SJCRH30 (cell line): ENCODE data around the gene RP9. TPM values are rescaled to one million over a fixed set of nuclear protein-coding genes. Genes with fewer than 3 reads are reported as not detected.
"Not testable (repeated sequence)": the region's sequence is repeated elsewhere in the genome, so short reads cannot be mapped to it uniquely, and the experiment has no call there.

Source experiments
- DNase-seq, 2 experiments: peaks; one replicate each; pipeline ENCODE4 v3.0.0-alpha.2; 2015 to 2020
- H3K27ac ChIP-seq: fragments of 250-450 bp; sonication (Bioruptor Pico); 2 replicates; pipeline ENCODE4 v1.5.1; 2020; ENCODE audit warnings: mild to moderate bottlenecking, moderate library complexity
- H3K27me3 ChIP-seq: fragments of 250-450 bp; sonication (Bioruptor Pico); 2 replicates; pipeline ENCODE4 v1.5.1; 2020; ENCODE audit warnings: mild to moderate bottlenecking, moderate library complexity
- H3K36me3 ChIP-seq: fragments of 250-450 bp; sonication (Bioruptor Pico); 2 replicates; pipeline ENCODE4 v1.5.1; 2020; ENCODE audit warnings: mild to moderate bottlenecking, moderate library complexity
- H3K4me1 ChIP-seq: fragments of 250-450 bp; sonication (Bioruptor Pico); 2 replicates; pipeline ENCODE4 v1.5.1; 2020; ENCODE audit warnings: mild to moderate bottlenecking, moderate library complexity
- H3K4me3 ChIP-seq: fragments of 250-450 bp; sonication (Bioruptor Pico); 2 replicates; pipeline ENCODE4 v1.5.1; 2020; ENCODE audit warnings: mild to moderate bottlenecking, moderate library complexity
- H3K9me3 ChIP-seq: fragments of 250-450 bp; sonication (Bioruptor Pico); replicated peaks from 2 replicates; pipeline ENCODE4 v1.5.1; 2020; ENCODE audit warnings: mild to moderate bottlenecking, moderate library complexity
- total RNA-seq: library from RNA; depleted of rRNA; stranded (reverse); fragments of >200 nt; shearing (Covaris generic); gene quantifications from 2 replicates; pipeline ENCODE4 v1.2.3, GENCODE V29; 2014

The RP9 gene
- total RNA-seq, 1 experiment from 2014 or later, result 31.0 TPM

DNA sequence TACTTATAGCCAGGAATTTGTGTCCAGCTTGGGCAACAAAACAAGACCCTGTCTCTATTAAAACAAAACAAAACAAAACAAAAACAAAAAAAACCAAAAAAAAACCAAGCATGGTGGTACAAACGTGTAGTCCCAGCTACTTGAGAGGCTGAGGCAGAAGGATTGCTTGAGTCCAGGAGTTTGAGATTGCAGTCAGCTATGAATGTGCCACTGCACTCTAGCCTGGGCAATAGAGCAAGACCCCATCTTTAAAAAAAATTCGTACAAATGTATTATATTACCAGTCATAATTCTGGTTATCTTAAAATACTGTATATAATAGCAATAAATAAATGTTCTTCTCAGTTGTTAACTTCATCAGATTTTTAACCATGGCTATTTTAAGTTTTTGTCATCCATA is 17.9 kb upstream of the RP9 start:
- Histone ChIP-seq H3K27ac (no peak overlapping the region), H3K9me3 (no peaks in the 10 kb centered on the region), H3K4me3 (no peak overlapping the region), H3K36me3 (no peaks in the 10 kb centered on the region), H3K4me1 (0 out of 2 replicates have a peak, but pooled peaks cover 3% of the 10 kb centered on the region), H3K27me3 (no peaks in the 10 kb centered on the region)
- no peak for DNase-seq

DNA sequence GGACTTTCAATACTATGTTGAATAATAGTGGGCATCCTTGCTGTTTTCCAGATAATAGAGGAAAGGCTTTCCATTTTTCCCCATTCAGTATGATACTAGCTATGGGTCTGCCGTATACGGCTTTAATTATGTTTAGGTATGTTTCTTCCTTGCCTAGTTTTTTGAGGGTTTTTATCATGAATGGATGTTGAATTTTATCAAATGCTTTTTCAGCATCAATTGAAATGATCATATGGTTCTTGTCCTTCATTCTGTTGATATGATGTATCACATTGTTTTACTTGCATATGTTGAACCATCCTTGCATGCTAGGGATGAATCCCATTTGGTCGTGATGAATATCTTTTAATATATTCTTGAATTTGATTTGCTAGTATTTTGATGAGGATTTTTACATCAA is 9.2 kb upstream of the RP9 start:
- H3K27me3 ChIP-seq, result 0 out of 2 replicates have a peak, but pooled peaks cover 6% of the 10 kb centered on the region

DNA sequence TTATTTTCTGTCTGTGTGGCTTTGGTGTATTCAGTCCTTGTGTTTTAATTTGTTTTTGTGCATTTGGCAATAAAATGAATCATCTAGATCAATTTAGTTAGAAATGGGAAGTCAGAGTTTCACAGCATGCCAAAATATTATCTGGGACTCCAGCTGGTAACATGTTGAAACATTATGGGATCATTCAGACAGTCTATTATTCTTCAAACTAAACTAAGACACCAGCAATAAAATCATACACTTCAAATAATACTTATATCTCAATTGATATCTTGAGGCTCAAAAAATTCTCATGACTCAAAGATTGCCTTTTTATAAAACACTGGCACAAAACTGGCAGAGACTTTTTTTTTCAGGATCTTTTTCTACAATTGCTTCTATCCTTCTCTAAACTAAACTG is 5.8 kb upstream of the RP9 start:
- H3K27me3 ChIP-seq, result no peaks in the 10 kb centered on the region
- no peak for DNase-seq
- no peaks in the 10 kb centered on the region for H3K4me1 ChIP-seq
- no peak overlapping the region for H3K4me3 ChIP-seq
- peaks cover 4% of the 10 kb centered on the region; the same call in 1 of the 2 replicates for H3K9me3 ChIP-seq
- H3K36me3 ChIP-seq, result no peaks in the 10 kb centered on the region
- no peak overlapping the region for H3K27ac ChIP-seq

More for the DNA sequence above, 9.2 kb upstream of the RP9 start:
- H3K9me3 ChIP-seq, result peaks cover 4% of the 10 kb centered on the region; the same call in 1 of the 2 replicates
- no peaks in the 10 kb centered on the region for H3K4me1 ChIP-seq
- no peak for DNase-seq
- H3K36me3 ChIP-seq, result no peaks in the 10 kb centered on the region; the same call in 1 of the 2 replicates
- H3K4me3 ChIP-seq, result no peak overlapping the region
- H3K27ac ChIP-seq, result no peak overlapping the region

DNA sequence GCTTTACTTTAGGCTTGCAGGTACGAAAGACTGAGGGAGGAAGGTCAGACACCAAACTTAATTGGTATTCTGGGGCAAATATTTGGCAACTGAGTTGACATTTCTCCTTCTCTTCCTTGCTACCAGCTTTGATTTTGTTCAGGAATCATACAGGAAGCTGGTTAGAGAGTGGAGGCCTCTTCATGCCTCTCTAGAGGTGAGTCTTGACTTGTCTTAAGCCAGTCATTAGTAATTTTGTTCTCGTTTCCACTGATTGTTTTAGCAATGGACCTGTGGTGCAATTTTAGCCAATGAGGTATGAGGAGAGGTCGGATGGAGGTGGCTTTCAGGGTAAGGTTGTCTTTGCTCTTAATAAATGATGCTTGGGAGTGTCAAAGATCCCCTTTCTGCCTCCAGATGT is 2.4 kb upstream of the RP9 start:
- no peaks in the 10 kb centered on the region for H3K9me3 ChIP-seq

DNA sequence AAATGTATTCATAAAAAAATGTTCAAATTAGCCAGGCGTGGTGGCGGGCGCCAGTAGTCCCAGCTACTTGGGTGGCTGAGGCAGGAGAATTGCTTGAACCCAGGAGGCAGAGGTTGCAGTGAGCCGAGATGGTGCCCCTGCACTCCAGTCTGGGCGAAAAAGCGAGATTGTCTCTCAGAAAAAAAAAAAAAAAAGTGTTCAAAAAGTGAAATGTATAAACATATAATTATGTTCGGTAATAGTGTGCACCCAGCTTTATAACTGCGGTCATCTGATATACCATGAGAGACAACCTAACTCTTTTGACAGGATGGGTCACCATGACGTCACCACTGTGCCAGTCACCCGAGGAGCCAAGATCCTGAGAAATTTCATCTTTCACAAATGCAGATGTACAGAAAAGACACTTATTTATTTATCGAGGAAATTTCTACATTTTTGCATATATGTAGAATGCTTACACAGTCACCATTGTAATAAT is 594 bp upstream of the RP9 start:
- no peaks in the 10 kb centered on the region for H3K9me3 ChIP-seq
- peaks cover 5% of the 10 kb centered on the region; the same call in 1 of the 2 replicates for H3K4me1 ChIP-seq
- no peaks in the 10 kb centered on the region for H3K27me3 ChIP-seq
- H3K4me3 ChIP-seq, result peak overlapping the region; percentile 95
- no peaks in the 10 kb centered on the region for H3K36me3 ChIP-seq
- H3K27ac ChIP-seq, result no peak overlapping the region
- peak; percentile 21 to 48 for DNase-seq

More for the DNA sequence above, 2.4 kb upstream of the RP9 start:
- Histone ChIP-seq H3K4me1 (peaks cover 5% of the 10 kb centered on the region; the same call in 1 of the 2 replicates), H3K4me3 (no peak overlapping the region), H3K27me3 (no peaks in the 10 kb centered on the region), H3K27ac (no peak overlapping the region), H3K36me3 (no peaks in the 10 kb centered on the region)
- DNase-seq, result no peak

DNA sequence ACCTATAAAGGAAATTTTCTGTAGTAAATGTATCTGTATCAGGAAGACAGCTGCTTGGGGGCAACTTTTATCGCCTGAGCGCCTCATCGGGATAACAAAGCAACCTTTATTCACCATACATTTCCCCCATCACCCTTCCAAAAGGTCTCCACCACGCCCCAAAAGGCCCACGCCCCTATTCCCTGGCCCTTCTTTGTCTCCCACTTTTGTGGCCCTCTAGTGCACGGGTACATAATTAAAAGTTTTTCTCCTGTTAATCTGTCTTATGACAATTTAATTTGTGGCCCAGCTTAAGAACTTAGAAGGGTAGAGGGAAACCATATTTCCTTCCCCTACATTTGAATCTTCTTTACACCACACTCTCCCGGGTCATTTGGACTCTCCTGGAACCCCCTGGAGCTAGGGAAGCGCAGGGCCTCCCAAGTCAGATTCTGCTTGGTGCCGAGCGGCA is 625 bp downstream of the RP9 start:
- DNase-seq, result peak; percentile 60 to 72
- H3K4me3 ChIP-seq, result peak overlapping the region; percentile 95

DNA sequence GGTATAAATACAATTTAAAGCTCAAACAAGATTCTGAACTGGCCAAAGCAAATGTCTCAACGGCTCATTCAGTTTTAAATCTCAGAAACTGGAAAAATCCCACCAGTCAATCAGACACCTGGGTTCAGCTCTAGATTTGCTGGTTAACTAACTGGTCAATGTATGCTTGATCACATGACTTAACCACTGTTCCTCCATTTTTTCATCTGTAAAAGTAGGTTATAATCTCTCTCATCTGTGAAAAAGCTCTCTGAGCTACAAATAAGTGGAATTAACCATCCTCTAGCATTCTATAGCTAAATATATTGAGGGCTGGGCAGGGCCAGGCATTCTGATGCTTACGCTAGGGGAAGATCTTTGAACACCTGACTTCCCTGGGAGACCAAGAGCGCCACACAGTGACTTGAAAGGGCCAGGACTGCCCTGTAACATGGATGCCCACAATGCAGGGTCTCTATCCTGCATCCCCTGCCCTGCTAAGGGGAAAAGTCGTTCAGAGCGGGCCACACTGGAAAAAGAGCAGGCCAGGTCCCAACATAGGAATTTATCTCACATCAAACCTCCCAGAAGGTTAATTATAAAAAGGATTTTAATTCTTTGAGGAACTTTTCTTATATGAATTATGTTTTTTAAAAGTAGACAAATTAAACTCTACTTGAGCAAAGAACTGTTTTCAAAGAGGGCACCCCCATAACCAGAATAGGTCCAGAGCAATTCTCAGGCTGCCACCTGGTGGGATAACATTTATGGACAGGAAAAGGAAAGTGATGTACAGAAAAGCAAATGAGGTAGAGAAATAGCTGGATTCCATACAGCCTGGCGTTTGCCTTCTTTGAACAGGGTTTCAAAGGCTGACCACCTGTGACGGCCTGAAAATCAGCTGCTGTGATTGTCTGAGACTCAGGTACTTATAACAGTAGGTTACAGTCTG is 1.8 kb downstream of the RP9 start:
- H3K4me1 ChIP-seq, result peaks cover 5% of the 10 kb centered on the region; the same call in 1 of the 2 replicates
- H3K27me3 ChIP-seq, result no peaks in the 10 kb centered on the region
- DNase-seq, result peak; percentile 52 to 67

More for the DNA sequence above, 625 bp downstream of the RP9 start:
- Histone ChIP-seq H3K4me1 (peaks cover 5% of the 10 kb centered on the region; the same call in 1 of the 2 replicates), H3K27me3 (no peaks in the 10 kb centered on the region), H3K9me3 (no peaks in the 10 kb centered on the region), H3K27ac (peak overlapping the region; percentile 52), H3K36me3 (no peaks in the 10 kb centered on the region)

DNA sequence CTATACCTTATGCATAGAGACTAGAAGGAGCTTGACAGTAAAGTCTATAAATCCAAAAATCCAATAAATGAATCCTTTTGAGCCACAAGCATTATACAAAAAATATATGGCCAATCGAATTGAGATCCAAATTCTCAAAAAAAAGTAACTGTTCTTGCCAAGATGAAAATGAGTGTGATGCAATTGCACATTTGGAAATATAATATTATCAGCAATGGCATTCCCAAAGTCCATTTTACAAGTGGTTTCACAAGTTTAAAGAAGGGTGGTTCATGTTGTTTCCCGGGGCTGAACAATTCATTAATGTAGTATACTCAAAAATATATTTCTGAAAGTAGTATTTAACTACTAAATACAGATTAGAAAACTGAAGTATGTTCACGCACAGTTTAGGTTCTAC is 7.3 kb downstream of the RP9 start:
- H3K4me3 ChIP-seq, result no peak overlapping the region
- no peaks in the 10 kb centered on the region for H3K9me3 ChIP-seq
- peaks cover 41% of the 10 kb centered on the region for H3K36me3 ChIP-seq
- H3K4me1 ChIP-seq, result no peaks in the 10 kb centered on the region
- no peak for DNase-seq
- no peak overlapping the region for H3K27ac ChIP-seq
- H3K27me3 ChIP-seq, result no peaks in the 10 kb centered on the region

More for the DNA sequence above, 1.8 kb downstream of the RP9 start:
- Histone ChIP-seq H3K27ac (no peak overlapping the region), H3K9me3 (no peaks in the 10 kb centered on the region), H3K4me3 (peak overlapping the region; percentile 95), H3K36me3 (peaks cover 7% of the 10 kb centered on the region)

DNA sequence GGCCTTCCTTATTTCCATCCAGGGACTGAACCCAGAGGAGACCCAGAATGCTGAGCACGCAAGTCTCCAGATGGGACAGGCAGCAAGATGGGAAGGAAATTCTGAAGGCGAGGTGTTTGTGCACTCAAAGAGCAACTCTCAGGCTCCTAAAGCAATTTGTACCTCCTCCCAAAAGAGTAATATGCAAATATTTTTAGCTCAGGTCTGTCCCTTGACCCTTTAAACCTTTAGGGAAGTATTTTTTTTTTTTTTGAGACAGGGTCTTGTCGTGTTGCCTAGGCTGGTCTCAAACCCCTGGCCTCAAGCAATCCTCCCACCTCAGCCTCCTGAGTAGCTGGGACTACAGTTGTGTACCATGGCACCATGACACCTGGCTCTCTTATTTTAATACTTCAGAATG is 8.4 kb downstream of the RP9 start:
- Histone ChIP-seq H3K4me3 (no peak overlapping the region), H3K27ac (no peak overlapping the region), H3K4me1 (no peaks in the 10 kb centered on the region), H3K9me3 (no peaks in the 10 kb centered on the region), H3K27me3 (no peaks in the 10 kb centered on the region), H3K36me3 (peaks cover 51% of the 10 kb centered on the region)
- DNase-seq, result no peak

DNA sequence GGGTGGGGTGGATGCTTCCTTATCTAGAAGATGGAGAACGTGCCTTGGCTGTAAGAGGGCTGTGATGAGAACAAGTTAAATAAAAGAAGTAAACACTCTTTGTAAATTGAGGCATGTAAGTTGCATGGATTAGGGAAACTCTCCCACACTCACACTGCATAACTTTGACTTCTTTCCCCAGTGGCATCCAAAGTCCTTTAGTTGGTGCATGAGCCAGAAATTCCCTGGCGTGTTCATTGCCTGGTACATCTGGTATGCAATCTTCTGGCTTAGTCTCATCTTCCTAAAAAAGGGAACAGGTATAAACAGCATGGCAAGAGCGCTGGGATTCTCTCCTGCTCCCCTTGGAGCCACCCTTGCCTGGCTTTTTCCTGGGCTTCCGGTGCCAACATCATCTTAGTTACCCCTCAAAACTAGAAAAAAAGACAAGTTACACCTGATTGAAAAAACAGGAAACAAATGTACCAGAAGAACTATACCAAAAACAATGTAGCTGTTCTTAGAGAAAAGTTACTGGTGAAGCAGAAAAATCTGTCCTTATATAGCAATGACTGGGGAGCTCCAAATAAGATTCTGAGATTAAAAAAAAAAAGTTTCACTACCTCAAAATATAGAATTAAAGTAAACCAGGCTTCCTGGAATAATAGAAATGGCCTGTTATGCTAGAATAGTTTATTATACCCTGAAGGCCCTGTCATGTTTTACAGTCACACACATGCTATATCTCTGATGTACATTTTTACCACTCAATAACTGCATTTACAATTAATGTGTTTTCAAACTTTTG is 9.9 kb downstream of the RP9 start:
- Histone ChIP-seq H3K27ac (no peak overlapping the region), H3K9me3 (no peaks in the 10 kb centered on the region), H3K27me3 (no peaks in the 10 kb centered on the region), H3K4me1 (no peaks in the 10 kb centered on the region), H3K36me3 (peaks cover 61% of the 10 kb centered on the region), H3K4me3 (no peak overlapping the region)
- no peak for DNase-seq

DNA sequence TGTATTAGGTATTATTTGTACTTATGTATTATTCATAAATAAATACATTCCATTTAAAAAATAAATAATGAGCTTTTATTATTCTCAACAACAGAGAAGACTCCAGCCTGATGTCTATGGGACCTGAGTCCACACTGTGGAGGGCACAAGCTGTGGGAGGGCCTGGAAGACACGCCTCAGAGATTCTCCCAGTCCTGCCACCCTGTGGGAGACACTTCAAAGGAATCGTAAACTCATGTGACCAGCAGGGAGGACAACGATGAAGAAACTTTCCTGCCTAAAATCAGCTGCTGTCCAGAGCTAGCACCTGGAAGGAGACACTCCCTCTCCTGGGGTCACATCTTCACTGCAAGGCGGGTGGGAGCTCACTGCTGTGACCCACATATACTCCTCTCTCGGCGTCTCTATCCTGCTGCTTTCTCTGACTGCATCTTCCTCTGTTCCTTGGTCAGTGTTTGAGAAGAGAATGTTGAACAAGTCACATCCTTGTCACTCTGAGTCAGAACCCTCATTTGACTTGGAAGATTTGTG is 14.4 kb downstream of the RP9 start:
- peaks cover 46% of the 10 kb centered on the region for H3K36me3 ChIP-seq
- H3K4me1 ChIP-seq, H3K9me3 ChIP-seq, H3K27ac ChIP-seq, DNase-seq, H3K4me3 ChIP-seq, H3K27me3 ChIP-seq: not testable (repeated sequence)

DNA sequence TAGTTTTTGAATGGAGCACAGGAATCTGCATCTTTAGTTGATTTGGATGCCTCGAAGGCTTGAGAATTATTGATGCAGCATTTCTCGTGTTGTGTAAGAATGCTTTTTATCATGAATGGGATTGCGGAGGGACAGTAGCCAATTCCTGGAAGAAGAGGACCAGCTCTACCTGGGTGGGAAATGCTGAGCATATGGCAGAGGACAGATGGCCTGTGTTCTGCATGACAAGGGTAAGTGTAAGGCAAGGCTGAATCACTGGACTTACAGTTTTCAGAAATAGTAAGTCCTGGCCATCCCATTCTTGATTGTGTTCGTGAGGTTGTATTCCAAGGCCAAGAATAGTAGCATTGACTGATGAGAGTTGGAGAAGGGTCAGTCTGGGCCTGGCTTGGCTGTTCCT is 15.9 kb downstream of the RP9 start:
- no peaks in the 10 kb centered on the region for H3K4me1 ChIP-seq
- no peak overlapping the region for H3K27ac ChIP-seq
- no peak overlapping the region for H3K4me3 ChIP-seq
- DNase-seq, result no peak
- peaks cover 36% of the 10 kb centered on the region for H3K36me3 ChIP-seq
- no peaks in the 10 kb centered on the region for H3K27me3 ChIP-seq
- no peaks in the 10 kb centered on the region for H3K9me3 ChIP-seq

DNA sequence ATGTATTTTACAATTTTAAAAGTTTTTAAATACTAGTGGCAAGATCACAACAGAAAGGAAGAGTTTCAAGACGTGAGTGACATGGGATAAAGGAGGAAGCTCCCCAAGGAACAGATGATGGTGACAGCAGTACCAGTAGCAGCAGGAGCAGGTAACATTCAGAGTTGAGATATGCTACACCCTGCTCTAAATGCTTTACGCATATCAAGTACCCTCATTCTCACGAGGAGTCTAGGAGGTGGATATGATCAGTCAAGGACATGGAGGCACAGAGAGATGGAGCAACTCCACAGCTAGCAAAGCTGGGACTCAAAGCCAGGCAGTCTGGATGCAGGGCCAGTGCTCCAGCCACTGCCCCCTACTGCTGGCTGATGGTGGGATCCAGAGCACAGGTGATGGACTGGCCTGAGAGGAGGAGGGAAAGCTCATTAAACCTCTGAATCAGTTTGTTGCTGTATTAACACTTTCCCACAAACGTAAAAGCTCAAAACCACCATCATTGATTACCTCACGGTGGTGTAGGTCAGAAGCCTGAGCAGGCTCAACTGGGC is 17.5 kb downstream of the RP9 start:
- Histone ChIP-seq H3K4me3 (no peak overlapping the region), H3K27me3 (no peaks in the 10 kb centered on the region), H3K9me3 (no peaks in the 10 kb centered on the region), H3K4me1 (no peaks in the 10 kb centered on the region), H3K36me3 (peaks cover 23% of the 10 kb centered on the region), H3K27ac (no peak overlapping the region)
- DNase-seq, result no peak

DNA sequence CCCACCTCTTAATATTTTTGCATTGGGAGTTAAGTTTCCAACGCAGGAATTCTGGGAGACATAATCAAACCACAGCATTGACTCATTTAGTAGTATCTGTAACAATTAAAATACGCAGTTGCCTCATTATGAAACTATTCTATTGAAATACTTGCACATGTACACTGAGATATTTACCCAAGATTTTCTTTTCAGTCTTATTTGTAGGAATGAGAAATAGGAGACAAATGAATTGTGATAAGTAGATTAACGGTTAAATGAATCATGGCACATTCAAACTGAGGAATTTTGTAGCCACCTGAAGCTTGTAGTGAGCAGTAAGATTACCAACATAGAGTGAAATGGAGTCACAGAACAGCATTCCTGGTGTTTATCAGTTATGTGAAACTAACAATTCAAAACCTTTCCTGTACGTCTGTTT is 18.1 kb downstream of the RP9 start:
- Histone ChIP-seq H3K4me1 (no peaks in the 10 kb centered on the region), H3K27me3 (no peaks in the 10 kb centered on the region), H3K27ac (no peak overlapping the region), H3K9me3 (no peaks in the 10 kb centered on the region), H3K36me3 (peaks cover 17% of the 10 kb centered on the region), H3K4me3 (no peak overlapping the region)
- DNase-seq, result no peak
